HG02938 (cell line): Measurements from ENCODE around the gene OR52K1.
"Not testable (repeated sequence)": the region's sequence is repeated elsewhere in the genome, so short reads cannot be mapped to it uniquely, and the experiment has no call there.

Source experiments
- ATAC-seq: cut with Tn5 transposase; IDR thresholded peaks from one replicate; pipeline ENCODE4 v1.9.1; 2021; ENCODE audit warnings: mild to moderate bottlenecking, moderate library complexity; ENCODE audit not compliant: unreplicated experiment

Gene OR52K1

DNA sequence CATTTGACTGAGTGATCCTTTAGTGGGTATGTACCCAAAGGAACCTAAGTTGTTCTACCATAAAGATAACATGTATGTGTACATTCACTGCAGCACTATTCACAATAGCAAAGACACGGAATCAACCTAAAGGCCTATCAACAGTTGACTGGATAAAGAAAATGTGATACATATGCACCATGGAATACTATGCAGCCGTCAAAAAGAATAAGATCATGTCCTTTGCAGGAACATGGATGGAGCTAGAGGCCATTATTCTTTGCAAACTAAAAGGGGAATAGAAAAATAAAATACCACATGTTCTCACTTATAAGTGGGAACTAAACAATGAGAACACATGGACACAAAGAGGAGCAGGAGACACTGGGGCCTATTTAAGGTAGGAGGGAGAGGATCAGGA, 9.0 kb downstream of the OR52K1 start:
- not testable (repeated sequence) for ATAC-seq

- ATAC-seq = no peak
Measured at GRCh38 chr11:4491878-4492606, 9.6 kb downstream of the OR52K1 start.

DNA sequence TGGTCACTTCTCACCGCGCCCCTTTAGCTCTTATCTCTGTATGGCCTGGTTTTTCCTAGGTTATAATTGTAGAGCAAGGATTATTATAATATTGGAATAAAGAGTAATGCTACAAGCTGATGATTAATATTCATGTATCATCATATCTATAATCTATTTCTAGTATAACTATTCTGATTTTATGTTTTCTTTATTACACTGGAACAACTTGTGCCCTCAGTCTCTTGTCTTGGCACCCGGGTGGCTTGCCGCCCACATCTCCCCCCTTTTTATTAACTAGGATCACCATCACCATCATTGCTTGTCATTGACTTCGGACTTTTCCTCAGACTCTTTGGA, 11.0 kb downstream of the OR52K1 start:
- ATAC-seq = no peak

GRCh38 chr11:4495487-4495886, 13.0 kb downstream of the OR52K1 start:
- no peak for ATAC-seq

DNA sequence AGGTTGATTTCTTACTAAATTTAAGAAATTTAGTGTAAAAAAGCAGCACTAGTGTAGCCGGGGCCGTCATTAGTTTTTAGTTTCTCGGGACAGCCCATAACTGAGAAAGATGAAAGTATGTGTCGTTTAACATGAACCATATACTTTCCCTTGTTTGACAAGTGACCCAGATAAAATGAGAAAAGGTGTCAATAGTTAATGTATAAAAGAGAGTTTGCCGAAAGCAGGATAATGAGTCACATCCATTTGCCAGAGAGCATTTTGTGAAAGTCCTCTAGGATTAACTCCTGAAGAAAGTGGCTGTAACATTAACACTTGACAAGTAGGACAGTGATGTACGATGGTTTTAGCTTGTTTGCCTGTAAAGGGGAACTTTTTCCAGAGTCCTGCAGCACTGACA, 13.5 kb downstream of the OR52K1 start:
- ATAC-seq = no peak

- no peak for ATAC-seq
Measured at GRCh38 chr11:4496557-4497248, 14.3 kb downstream of the OR52K1 start.

GRCh38 chr11:4508886-4509285, 26.4 kb downstream of the OR52K1 start:
- ATAC-seq = no peak

- ATAC-seq = no peak
Measured at GRCh38 chr11:4511282-4512245, 29.1 kb downstream of the OR52K1 start.

GRCh38 chr11:4514196-4514595, 31.8 kb downstream of the OR52K1 start:
- no peak for ATAC-seq

DNA sequence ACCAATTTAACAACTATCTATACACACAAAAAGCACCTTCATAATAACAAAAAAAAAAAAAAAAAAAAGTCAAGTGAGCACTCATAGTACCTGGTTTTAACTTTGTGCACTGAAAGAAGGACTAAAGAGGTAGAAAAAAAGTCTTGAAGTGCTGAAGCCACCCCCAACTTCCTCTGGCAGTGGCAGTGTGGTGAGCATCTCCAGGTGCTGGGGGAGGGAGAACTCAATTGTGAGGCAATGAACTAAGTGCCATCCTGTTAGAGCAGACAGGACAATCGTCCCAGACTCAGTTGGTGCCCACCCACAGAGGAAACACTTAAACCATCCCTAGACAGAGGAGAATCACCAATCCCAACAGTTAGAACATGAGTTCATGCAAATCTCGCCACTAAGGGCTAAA, 39.9 kb downstream of the OR52K1 start:
- no peak for ATAC-seq

DNA sequence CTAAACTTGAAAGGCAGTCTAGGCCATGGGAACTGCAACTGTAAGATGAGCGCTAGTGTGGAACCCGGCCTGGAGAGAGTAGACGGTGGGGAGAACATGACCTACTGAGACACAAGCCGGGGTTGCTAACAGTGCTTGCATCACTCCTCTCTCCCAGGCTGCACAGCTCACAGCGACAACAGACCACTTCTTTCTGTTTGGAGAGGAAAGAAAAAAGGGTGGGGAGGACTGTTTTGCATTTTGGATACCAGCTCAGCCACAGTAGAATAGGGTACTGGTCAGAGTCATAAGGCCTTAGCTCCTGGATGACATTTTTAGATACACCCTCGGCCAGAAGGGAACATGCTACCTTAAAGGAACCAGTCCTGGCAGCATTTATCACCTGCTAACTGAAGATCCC, 40.3 kb downstream of the OR52K1 start:
- no peak for ATAC-seq

DNA sequence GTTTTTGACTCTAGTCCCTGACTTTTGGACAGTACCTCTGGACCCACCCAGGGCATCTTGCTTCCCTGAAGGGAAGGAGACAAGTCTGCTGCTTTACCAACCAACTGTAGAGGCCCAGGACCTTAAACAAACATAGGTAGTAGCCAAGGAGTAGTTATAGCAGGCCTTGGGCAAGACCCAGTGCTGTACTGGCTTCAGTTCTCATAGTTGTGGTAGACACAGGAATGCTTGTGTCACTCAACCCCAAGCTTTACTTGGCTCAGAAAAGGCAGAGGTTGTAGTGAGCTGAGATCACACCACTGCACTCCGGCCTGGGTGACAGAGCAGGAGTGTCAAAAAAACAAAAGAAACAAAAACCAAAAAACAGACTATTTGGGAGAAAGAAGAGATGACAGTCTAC, 41.2 kb downstream of the OR52K1 start:
- ATAC-seq = no peak

- no peak for ATAC-seq
Measured at GRCh38 chr11:4527926-4528325, 45.5 kb downstream of the OR52K1 start.

GRCh38 chr11:4531686-4532085, 49.2 kb downstream of the OR52K1 start:
- not testable (repeated sequence) for ATAC-seq

DNA sequence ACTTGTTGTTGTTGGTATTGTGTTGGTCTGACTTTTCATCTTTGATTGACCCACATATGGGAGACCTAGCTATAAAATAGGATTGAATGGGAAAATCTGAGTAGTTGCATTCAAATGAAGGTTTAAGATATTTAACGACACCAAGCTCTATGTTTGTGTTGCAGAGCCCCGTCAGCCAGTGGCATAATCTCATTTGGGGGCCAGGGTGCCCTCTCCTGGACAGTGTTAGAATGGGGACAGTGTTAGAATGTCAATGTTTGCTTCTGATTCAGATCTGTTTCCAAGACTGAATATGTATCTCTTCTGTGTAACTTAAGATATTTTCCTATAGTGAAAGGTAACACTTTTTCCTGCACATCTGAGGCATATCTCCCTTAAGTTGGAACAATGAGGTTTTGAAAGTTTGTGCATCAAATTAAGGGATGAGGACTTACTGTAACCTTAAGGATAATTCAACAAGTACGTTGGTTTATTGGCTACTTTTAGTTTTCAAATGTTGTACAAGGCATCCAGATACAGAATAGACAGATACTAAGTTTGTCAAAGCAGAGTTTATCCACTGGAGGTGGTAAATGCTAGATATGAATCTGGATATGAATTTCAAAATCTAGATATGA, 57.3 kb downstream of the OR52K1 start:
- ATAC-seq = peak; percentile 81

GRCh38 chr11:4541071-4541470, 58.6 kb downstream of the OR52K1 start:
- ATAC-seq = no peak
